Measurements from ENCODE around the gene RIMS4. TPM values are rescaled to one million over a fixed set of nuclear protein-coding genes. Genes with fewer than 3 reads are reported as not detected.

The RIMS4 gene
- total RNA-seq, 1 experiment from 2014 or later, result 10.9 TPM

DNA sequence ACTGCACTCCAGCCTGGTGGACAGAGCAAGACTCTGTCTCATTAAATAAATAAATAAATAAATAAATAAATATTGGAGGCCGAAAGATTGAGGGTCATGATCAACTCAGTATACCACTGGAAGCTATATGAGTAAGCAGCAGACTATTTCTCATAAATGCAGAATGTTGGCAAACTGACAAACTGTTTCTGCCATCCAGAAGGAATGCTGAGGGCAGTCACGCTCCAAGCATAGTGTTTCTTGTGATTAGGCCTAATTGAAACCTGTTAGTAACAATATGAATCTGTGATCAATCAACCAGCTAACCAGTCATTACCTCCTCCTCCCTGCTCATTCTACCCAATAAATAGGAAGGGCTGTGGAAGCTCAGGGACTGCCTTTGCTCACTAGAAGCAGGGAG lies 79.9 kb downstream of the RIMS4 start:
- in situ Hi-C loops (cut with HindIII; ENCODE audit: low sequenced_read_pairs), result no loop called here
- DNase-seq (ENCODE audit: low spot score), result no peak

GRCh38 chr20:44728801-44729443 lies 81.4 kb downstream of the RIMS4 start:
- DNase-seq (ENCODE audit: low spot score), result no peak
- in situ Hi-C loops (cut with HindIII; ENCODE audit: low sequenced_read_pairs), result no loop called here

- in situ Hi-C loops (cut with HindIII; ENCODE audit: low sequenced_read_pairs), result no loop called here
These were observed 82.7 kb downstream of the RIMS4 start for GRCh38 chr20:44727651-44728050.

DNA sequence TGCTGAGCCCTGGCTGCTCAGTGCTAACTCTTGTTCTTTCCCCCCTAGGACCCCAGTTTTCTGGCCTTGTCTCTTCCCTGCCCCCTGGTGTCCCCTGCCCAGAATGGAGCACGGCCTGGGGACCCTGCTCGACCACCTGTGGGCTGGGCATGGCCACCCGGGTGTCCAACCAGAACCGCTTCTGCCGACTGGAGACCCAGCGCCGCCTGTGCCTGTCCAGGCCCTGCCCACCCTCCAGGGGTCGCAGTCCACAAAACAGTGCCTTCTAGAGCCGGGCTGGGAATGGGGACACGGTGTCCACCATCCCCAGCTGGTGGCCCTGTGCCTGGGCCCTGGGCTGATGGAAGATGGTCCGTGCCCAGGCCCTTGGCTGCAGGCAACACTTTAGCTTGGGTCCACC lies 83.3 kb downstream of the RIMS4 start:
- in situ Hi-C loops (cut with HindIII; ENCODE audit: low sequenced_read_pairs), result no loop called here
- no peak for DNase-seq (ENCODE audit: low spot score)

More at GRCh38 chr20:44727651-44728050, 82.7 kb downstream of the RIMS4 start:
- DNase-seq (ENCODE audit: low spot score), result no peak

DNA sequence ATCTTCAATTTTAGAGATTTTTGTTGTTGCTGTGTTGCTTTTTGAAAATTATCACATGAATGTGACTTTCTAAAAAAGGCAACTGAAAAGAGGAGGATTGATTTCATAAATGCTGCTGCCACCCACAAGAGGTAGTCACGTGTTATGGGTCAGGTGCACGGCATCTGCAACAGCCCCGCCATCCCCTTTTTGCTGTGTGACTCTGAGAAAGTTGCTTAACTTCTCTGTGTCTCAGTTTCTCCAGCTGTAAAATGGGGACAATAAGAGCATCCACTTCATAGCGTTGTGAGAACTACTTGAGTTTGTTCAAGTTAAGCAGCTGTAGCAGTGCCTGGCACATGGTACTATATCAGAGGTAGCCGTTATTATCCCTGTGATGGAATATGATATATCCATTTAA lies 84.5 kb downstream of the RIMS4 start:
- in situ Hi-C loops (cut with HindIII; ENCODE audit: low sequenced_read_pairs), result no loop called here
- DNase-seq (ENCODE audit: low spot score), result no peak

DNA sequence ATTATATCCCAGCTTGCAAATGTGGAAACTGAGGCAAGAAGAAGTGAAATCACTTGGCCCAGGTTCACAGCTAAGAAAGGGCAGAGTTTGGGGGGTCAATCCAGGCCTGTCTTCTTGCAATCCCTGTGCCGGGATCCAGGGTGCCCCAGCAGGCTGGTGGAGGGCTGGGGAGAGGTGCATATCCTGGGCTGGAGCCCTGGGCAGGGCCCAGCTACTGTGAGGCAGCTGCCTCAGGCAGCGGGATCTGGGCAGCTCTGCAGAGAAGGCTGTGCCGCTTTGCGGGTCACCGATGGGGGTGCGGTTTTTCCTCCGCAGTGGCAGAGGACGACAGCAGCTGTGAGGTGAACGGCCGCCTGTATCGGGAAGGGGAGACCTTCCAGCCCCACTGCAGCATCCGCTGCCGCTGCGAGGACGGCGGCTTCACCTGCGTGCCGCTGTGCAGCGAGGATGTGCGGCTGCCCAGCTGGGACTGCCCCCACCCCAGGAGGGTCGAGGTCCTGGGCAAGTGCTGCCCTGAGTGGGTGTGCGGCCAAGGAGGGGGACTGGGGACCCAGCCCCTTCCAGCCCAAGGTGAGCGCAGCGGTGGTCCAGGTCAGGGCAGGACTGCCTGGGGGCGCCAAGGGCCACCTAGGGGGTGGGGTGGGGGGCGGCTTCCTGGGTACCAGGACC lies 85.8 kb downstream of the RIMS4 start:
- in situ Hi-C loops (cut with HindIII; ENCODE audit: low sequenced_read_pairs), result no loop called here

DNA sequence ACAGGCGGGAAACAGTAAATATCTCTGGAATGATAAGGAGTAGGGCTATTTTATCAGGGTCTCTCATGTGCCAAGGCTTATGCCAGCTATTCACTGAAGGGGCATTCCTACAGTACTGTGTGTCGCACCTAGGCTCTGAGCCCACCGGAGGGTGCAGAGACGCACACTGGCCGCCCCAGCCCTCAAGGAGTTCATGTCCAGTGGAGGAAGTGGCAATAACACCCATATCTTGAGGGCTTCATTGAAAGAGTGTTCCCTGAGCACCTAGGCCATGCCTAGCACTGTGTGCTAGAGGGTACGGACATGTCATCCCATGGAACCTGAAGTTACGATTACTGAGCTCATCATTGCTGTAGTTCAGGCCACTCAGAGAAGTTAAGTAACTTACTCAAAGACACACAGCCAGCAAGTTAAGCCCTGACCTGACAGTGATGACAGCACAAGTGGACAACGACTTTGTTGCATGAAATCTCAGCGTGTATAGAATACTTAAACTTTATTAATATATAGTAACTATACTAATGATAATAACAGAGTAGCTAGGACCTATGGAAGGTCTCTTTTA lies 86.5 kb downstream of the RIMS4 start:
- in situ Hi-C loops (cut with HindIII; ENCODE audit: low sequenced_read_pairs), result no loop called here
- DNase-seq (ENCODE audit: low spot score), result no peak

More for the DNA sequence above, 85.8 kb downstream of the RIMS4 start:
- no peak for DNase-seq (ENCODE audit: low spot score)

DNA sequence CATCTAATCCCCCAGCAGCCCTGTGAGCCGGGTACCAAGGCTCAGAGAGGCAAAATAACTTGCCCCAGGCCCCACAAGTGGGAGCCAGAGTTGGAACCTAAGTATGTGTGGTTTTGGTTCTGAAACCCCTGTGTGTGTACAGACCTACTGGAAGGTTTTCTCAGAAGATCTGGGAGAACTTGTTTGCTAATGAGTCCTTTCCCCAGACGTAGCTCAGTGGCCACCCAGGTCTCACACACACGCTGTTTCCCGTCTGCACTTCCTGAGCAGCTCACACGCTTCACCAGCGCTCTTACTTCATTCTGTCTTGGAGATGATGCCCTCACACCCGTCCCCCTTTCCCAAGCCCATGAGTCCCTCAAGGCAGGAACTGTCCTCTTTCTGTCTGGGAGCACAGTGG lies 87.0 kb downstream of the RIMS4 start:
- in situ Hi-C loops (cut with HindIII; ENCODE audit: low sequenced_read_pairs), result no loop called here

DNA sequence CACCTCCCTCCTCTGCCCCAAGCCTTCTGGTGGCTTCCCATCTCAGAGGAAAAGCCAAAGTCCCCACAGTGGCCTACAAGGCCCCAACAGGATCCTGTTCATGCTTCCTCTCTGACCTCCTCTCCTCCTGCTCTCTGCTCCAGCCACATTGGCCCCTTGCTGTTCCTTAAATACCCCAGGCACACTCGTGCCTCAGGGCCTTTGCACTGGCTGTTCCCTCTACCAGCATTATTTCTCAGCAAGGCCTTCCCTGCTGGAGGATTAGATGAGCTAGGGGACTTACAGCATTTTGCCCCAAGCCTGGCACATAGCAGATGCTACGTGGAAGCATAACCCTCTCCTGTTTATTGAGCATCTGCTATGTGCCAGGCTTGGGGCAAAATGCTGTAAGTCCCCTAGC lies 87.4 kb downstream of the RIMS4 start:
- in situ Hi-C loops (cut with HindIII; ENCODE audit: low sequenced_read_pairs), result no loop called here
- no peak for DNase-seq (ENCODE audit: low spot score)

More for the DNA sequence above, 87.0 kb downstream of the RIMS4 start:
- DNase-seq (ENCODE audit: low spot score), result no peak

DNA sequence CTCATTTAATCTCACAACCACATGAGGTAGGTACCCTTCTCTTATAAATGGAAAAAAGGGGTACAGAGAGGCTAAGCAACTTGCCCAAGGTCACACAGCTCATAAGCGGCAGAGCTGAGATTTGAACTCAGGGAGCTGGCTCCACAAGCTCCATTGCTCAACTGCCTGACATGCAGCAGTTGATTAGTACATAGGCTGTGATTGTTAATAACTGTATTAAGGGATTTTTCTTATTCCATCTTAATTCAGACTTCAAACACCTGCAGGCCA lies 88.6 kb downstream of the RIMS4 start:
- in situ Hi-C loops (cut with HindIII; ENCODE audit: low sequenced_read_pairs), result no loop called here
- DNase-seq (ENCODE audit: low spot score), result no peak

DNA sequence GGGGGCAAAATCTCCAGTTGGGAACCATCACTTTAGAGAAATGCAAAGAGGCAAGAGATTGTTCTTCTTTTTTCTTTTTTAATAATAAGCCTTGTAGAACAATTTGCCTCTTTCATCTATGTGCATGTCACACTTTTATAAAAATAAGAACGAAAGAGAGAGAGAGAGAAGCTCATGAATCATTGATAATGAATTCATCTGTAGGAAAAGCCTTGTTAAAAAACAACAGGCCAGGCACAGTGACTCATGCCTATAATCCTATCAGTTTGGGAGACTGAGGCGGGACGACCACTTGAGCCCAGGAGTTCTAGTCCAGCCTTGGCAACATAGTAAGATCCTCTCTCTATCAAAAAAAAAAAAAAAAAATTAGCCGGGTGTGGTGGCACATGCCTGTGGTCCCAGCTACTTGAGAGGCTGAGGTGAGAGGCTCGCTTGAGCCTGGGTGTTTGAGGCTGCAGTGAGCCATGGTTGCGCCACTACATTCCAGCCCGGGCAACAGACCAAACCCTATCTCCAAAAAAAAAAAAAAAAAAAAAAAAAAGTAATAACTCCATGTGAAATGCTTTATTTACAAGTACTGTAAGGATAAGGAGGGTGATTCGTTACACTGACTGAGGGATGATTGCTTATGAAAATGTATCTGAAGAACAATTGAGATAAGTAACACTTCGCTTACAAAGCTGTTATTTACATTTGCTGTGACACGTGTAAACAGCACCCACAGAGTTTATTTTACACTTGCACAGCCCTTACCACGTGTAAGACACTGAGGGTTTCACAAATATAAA lies 89.2 kb downstream of the RIMS4 start:
- no peak for DNase-seq (ENCODE audit: low spot score)
- in situ Hi-C loops (cut with HindIII; ENCODE audit: low sequenced_read_pairs), result no loop called here

GRCh38 chr20:44720621-44720996 lies 89.7 kb downstream of the RIMS4 start:
- DNase-seq (ENCODE audit: low spot score), result peak; percentile 50
- in situ Hi-C loops (cut with HindIII; ENCODE audit: low sequenced_read_pairs), result no loop called here

DNA sequence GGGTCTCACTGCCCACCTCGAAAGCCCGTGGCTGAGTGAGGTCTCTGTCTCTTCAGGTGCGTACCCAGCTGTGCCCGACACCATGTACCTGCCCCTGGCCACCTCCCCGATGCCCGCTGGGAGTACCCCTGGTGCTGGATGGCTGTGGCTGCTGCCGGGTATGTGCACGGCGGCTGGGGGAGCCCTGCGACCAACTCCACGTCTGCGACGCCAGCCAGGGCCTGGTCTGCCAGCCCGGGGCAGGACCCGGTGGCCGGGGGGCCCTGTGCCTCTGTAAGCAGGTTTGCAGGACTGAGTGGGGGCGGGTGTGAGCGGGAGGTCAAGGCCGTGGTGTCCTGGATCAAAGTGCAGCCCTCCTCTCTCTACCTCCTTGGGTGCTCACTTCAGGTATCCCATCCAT lies 90.5 kb downstream of the RIMS4 start:
- in situ Hi-C loops (cut with HindIII; ENCODE audit: low sequenced_read_pairs), result no loop called here

GRCh38 chr20:44717986-44718385 lies 92.4 kb downstream of the RIMS4 start:
- in situ Hi-C loops (cut with HindIII; ENCODE audit: low sequenced_read_pairs), result no loop called here
- no peak for DNase-seq (ENCODE audit: low spot score)

More for the DNA sequence above, 90.5 kb downstream of the RIMS4 start:
- DNase-seq (ENCODE audit: low spot score), result no peak

DNA sequence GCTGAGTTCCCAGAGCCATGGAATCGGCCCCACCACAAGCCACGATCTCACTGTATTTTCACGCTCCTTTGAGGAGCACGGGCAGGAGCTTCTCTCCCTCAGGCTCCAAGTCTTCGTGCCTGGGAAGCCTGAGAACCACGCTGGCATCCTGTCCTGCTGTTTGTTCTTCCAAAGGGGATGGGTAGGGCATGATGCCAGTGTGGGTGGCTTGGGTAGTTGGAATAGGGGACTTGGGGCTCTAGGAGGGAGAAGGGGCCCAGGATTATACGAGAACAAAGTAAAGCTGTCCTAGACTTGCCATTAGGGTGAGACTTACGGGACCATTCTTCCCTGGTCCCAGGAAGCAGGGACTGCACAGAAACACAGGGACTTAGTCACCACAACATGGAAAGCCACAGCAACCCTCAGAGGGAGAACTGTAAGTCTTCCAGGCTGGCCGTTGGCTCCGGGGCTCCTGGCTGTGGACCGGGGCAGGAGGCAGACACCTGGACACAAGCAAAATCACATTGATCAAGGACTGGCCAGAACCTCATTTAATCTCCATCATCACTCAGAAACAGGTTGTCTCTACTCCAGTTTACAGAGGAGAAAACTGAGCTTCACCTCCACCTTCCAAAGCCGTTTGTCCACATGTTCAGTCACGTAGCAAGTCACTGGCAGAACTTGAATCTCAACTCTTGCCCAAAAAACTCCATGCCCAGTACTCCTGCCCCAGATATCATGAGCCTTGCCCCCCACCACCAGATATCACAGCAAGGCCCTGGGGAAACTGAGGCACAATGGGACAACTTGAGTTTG lies 93.8 kb downstream of the RIMS4 start:
- no peak for DNase-seq (ENCODE audit: low spot score)
- in situ Hi-C loops (cut with HindIII; ENCODE audit: low sequenced_read_pairs), result no loop called here

- in situ Hi-C loops (cut with HindIII; ENCODE audit: low sequenced_read_pairs), result no loop called here
- no peak for DNase-seq (ENCODE audit: low spot score)
These were observed 94.6 kb downstream of the RIMS4 start for GRCh38 chr20:44715499-44716308.

DNA sequence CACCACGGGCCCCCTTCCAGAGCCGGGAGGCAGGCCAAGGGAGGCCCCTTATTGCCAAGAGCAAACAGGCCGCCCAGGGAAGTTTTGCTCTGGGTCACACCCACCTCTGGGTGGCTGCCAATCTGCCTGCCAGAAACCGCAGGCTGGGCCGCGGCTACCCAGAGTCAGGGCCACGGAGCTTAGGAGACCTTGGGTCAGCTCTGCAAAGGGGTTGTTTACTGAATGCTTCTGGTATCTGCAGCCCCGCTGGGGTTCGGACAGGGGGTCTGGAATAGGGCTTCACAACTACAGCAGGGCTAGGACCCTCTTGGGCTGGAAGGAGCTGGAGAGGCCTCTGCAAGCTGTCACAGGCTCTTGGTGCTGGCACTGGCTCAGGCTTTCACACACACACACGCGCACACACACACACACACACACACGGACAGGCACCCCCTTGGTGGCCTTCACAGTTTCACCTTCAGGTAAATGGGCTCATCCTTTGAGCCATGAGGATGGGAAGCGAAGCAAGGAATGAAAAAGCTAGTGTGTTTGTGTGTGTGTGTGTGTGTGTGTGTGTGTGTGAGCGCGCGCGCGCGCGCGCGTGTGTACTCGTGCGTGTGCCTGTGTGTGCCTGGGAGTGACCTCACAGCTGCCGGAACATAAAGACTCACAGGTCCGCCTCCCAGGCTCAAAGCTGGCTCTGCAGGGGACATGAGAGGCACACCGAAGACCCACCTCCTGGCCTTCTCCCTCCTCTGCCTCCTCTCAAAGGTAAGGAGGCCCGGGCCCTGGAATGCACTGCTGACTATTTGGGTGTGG lies 95.4 kb downstream of the RIMS4 start, which contains the start of gene CCN5:
Gene CCN5, plus strand, starts transcription at position 669 of the 798 bp plus-strand sequence. Its CDS starts 22 bp downstream, at position 691.
- in situ Hi-C loops (cut with HindIII; ENCODE audit: low sequenced_read_pairs), result no loop called here
- no peak for DNase-seq (ENCODE audit: low spot score)

Measured in G401 (cell line).